Muscle of leg (tissue), 11 donors: ENCODE results near the gene CEP131. TPM values are rescaled to one million over a fixed set of nuclear protein-coding genes. Genes with fewer than 3 reads are reported as not detected.
"Not testable (repeated sequence)": the region's sequence is repeated elsewhere in the genome, so short reads cannot be mapped to it uniquely, and the experiment has no call there.

Source experiments
- DNase-seq: peaks from one replicate; pipeline ENCODE4 v3.0.0; 2013
- H3K27ac ChIP-seq: one replicate; pipeline ENCODE4 v1.5.1; 2013; ENCODE audit warnings: mild to moderate bottlenecking, low read length, control low read depth
- H3K27me3 ChIP-seq: one replicate; pipeline ENCODE4 v1.6.1; 2013; ENCODE audit warnings: low read length; ENCODE audit not compliant: control insufficient read depth, insufficient read depth
- H3K36me3 ChIP-seq: one replicate; pipeline ENCODE4 v1.6.1; 2013; ENCODE audit warnings: low read length; ENCODE audit not compliant: control insufficient read depth, insufficient read depth
- H3K4me1 ChIP-seq: one replicate; pipeline ENCODE4 v1.6.1; 2013; ENCODE audit warnings: low read length; ENCODE audit not compliant: control insufficient read depth, insufficient read depth
- H3K4me3 ChIP-seq: one replicate; pipeline ENCODE4 v1.5.1; 2013; ENCODE audit warnings: low read length, control low read depth
- H3K9me3 ChIP-seq: replicated peaks from 2 replicates; pipeline ENCODE4 v1.6.1; 2013; ENCODE audit warnings: low read depth, low read length; ENCODE audit not compliant: control insufficient read depth
- WGBS: methylation state at CpG from one replicate; pipeline ENCODE4 v1.1.5; 2013; ENCODE audit warnings: missing lambda C conversion rate; ENCODE audit not compliant: insufficient coverage; 5-methylcytosine and 5-hydroxymethylcytosine counted together
- polyA plus RNA-seq, 8 donors: library from polyadenylated mRNA; unstranded; fragments of 120-200 nt; gene quantifications; one replicate each; pipeline versions ENCODE4 v1.2.1 to v1.2.3, GENCODE V29; 2013; ENCODE audit warnings: inconsistent platforms in 1 of 8, low replicate concordance in 1 of 8; ENCODE audit not compliant: insufficient read length in 8 of 8, insufficient read depth in 1 of 8
- total RNA-seq: library from RNA; stranded (reverse); fragments of 120-200 nt; gene quantifications from one replicate; pipeline ENCODE4 v1.2.4, GENCODE V29; 2013

CEP131 gene
- total and polyA plus RNA-seq, 9 donors, result 8.3 to 16.4 (median 13.5) TPM

- Histone ChIP-seq H3K27me3 (peaks cover 12% of the 10 kb centered on the region), H3K4me1 (peaks cover 51% of the 10 kb centered on the region), H3K4me3 (no peak overlapping the region), H3K27ac (no peak overlapping the region), H3K9me3 (no peaks in the 10 kb centered on the region), H3K36me3 (peaks cover 5% of the 10 kb centered on the region)
- no peak for DNase-seq
- WGBS, result 65% methylated on average over 28 of the region's 32 CpGs
Measured at GRCh38 chr17:81160747-81161453, 61.9 kb downstream of the CEP131 start.

- Histone ChIP-seq H3K36me3 (peaks cover 5% of the 10 kb centered on the region), H3K27me3 (peaks cover 8% of the 10 kb centered on the region), H3K27ac (no peak overlapping the region), H3K4me3 (no peak overlapping the region), H3K9me3 (no peaks in the 10 kb centered on the region), H3K4me1 (peaks cover 46% of the 10 kb centered on the region)
- DNase-seq, result no peak
- 40% methylated on average over 25 of the region's 28 CpGs for WGBS
Measured at GRCh38 chr17:81160306-81160705, 62.5 kb downstream of the CEP131 start.

GRCh38 chr17:81159611-81160265, 63.0 kb downstream of the CEP131 start:
- peaks cover 3% of the 10 kb centered on the region for H3K27me3 ChIP-seq
- H3K36me3 ChIP-seq, result peaks cover 5% of the 10 kb centered on the region
- no peak for DNase-seq
- H3K4me3 ChIP-seq, result no peak overlapping the region
- H3K27ac ChIP-seq, result no peak overlapping the region
- WGBS, result 68% methylated on average over 15 of the region's 25 CpGs
- H3K9me3 ChIP-seq, result no peaks in the 10 kb centered on the region
- H3K4me1 ChIP-seq, result peaks cover 41% of the 10 kb centered on the region

GRCh38 chr17:81158688-81159590, 63.8 kb downstream of the CEP131 start:
- DNase-seq, result no peak
- H3K4me3 ChIP-seq, result no peak overlapping the region

GRCh38 chr17:81157848-81158687, 64.7 kb downstream of the CEP131 start:
- H3K9me3 ChIP-seq, result no peaks in the 10 kb centered on the region
- H3K27me3 ChIP-seq, result no peaks in the 10 kb centered on the region
- no peak overlapping the region for H3K27ac ChIP-seq
- peaks cover 30% of the 10 kb centered on the region for H3K4me1 ChIP-seq
- DNase-seq, result no peak
- no peak overlapping the region for H3K4me3 ChIP-seq
- WGBS, result 82% methylated on average over 37 of the region's 39 CpGs
- peaks cover 5% of the 10 kb centered on the region for H3K36me3 ChIP-seq

More at GRCh38 chr17:81158688-81159590, 63.8 kb downstream of the CEP131 start:
- 86% methylated on average over 42 of the region's 43 CpGs for WGBS
- H3K4me1 ChIP-seq, result peaks cover 33% of the 10 kb centered on the region
- peaks cover 5% of the 10 kb centered on the region for H3K36me3 ChIP-seq
- H3K27me3 ChIP-seq, result no peaks in the 10 kb centered on the region
- H3K9me3 ChIP-seq, result no peaks in the 10 kb centered on the region
- H3K27ac ChIP-seq, result no peak overlapping the region

GRCh38 chr17:81156866-81157805, 65.6 kb downstream of the CEP131 start:
- Histone ChIP-seq H3K27me3 (no peaks in the 10 kb centered on the region), H3K4me3 (no peak overlapping the region), H3K36me3 (peaks cover 5% of the 10 kb centered on the region), H3K4me1 (peaks cover 28% of the 10 kb centered on the region), H3K9me3 (no peaks in the 10 kb centered on the region), H3K27ac (no peak overlapping the region)
- DNase-seq, result no peak
- WGBS, result 91% methylated on average over 34 of the region's 38 CpGs

GRCh38 chr17:81154961-81155360, 67.8 kb downstream of the CEP131 start:
- H3K9me3 ChIP-seq, result no peaks in the 10 kb centered on the region
- DNase-seq, result no peak
- H3K27me3 ChIP-seq, result no peaks in the 10 kb centered on the region
- H3K4me1 ChIP-seq, result peaks cover 11% of the 10 kb centered on the region
- no peak overlapping the region for H3K27ac ChIP-seq
- H3K4me3 ChIP-seq, result no peak overlapping the region
- 92% methylated on average over 17 of the region's 18 CpGs for WGBS
- no peaks in the 10 kb centered on the region for H3K36me3 ChIP-seq

- H3K27me3 ChIP-seq, DNase-seq, H3K9me3 ChIP-seq, H3K27ac ChIP-seq, H3K4me3 ChIP-seq, H3K4me1 ChIP-seq, H3K36me3 ChIP-seq: not testable (repeated sequence)
- WGBS, result 81% methylated on average over 5 of the region's 9 CpGs
Measured at GRCh38 chr17:81154016-81154415, 68.7 kb downstream of the CEP131 start.

- H3K36me3 ChIP-seq, result no peaks in the 10 kb centered on the region
- no peak overlapping the region for H3K4me3 ChIP-seq
- 37% methylated on average over 7 of the region's 17 CpGs for WGBS
- peaks cover 6% of the 10 kb centered on the region for H3K4me1 ChIP-seq
- DNase-seq, result peak; percentile 94
- no peaks in the 10 kb centered on the region for H3K9me3 ChIP-seq
- peaks cover 2% of the 10 kb centered on the region for H3K27me3 ChIP-seq
- H3K27ac ChIP-seq, result peak overlapping the region; percentile 59
Measured at GRCh38 chr17:81153340-81153803, 69.4 kb downstream of the CEP131 start.
